Left ventricle myocardium inferior (tissue), 1 donor: ENCODE results near the gene KRTAP2-3. TPM values are rescaled to one million over a fixed set of nuclear protein-coding genes. Genes with fewer than 3 reads are reported as not detected.
"Not testable (repeated sequence)": the region's sequence is repeated elsewhere in the genome, so short reads cannot be mapped to it uniquely, and the experiment has no call there.

Source experiments
- DNase-seq: peaks from one replicate; pipeline ENCODE4 v3.0.0-alpha.2; 2020
- H3K27ac ChIP-seq: fragments of 200-600 bp; replicated peaks from 2 replicates; pipeline ENCODE4 v1.8.0; 2021
- H3K27me3 ChIP-seq: fragments of 200-600 bp; 2 replicates; pipeline ENCODE4 v1.8.0; 2021; ENCODE audit warnings: low read depth
- H3K36me3 ChIP-seq: fragments of 200-600 bp; 2 replicates; pipeline ENCODE4 v1.8.0; 2021
- H3K4me1 ChIP-seq: fragments of 200-600 bp; 2 replicates; pipeline ENCODE4 v1.8.0; 2021
- H3K4me3 ChIP-seq: fragments of 200-600 bp; 2 replicates; pipeline ENCODE4 v1.8.0; 2021; ENCODE audit warnings: mild to moderate bottlenecking, moderate library complexity
- H3K9me3 ChIP-seq: fragments of 200-600 bp; replicated peaks from 2 replicates; pipeline ENCODE4 v1.8.0; 2021
- intact Hi-C: fragments of 100-400 bp; cut with micrococcal nuclease; formaldehyde crosslinking; loops from one replicate; pipeline ENCODE4 v1.11.0; 2022
- total RNA-seq: library from RNA; stranded (reverse); fragmentation: NEBNext Ultra II Directional; extraction: Animal tissue kit (Norgen Biotek cat#: 25700); gene quantifications from one replicate; pipeline ENCODE4 v1.2.1, GENCODE V29; 2021
- TF ChIP-seq, protein P1 (sequence below): fragments of 200-600 bp; IDR thresholded peaks from 2 replicates; pipeline ENCODE4 v1.8.0; 2021; ENCODE audit warnings: antibody characterized with exemption, mild to moderate bottlenecking, borderline replicate concordance
- donor health status: DM: no; HTN: yes; CAD: no; lungs with severe emphysema.

KRTAP2-3 gene
- total RNA-seq, 1 donor from 2014 or later = not detected

DNA sequence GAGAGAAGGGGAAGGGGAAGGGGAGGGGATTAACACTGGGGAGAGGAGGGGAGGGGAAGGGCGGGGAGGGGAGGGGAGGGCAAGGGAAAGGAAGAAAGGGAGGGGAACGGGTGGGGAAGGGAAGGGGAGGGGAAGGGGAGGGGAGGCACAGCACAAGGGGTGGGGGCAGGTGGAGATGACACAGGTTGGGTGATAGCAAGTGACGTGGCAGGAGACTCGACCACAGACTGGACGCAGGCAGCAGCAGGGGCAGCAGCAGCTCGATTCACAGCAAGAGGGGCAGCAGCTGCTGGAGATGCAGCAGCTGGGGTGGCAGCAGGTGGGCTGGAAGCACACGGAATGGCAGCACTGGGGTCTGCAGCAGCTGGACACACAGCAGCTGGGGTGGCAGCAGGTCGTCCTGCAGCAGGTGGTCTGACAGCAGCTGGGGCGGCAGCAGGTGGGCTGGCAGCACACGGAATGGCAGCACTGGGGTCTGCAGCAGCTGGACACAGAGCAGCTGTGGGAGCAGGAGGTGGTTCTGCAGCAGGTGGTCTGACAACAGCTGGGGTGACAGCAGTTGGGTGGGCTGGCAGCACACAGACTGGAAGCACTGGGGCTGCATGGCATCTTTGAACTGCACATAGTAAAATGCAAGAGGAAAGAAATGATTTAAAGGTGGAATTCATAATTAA, 41.8 kb upstream of the KRTAP2-3 start, which contains the start of gene KRTAP4-16:
TSS of gene KRTAP4-16 (minus strand) at position 624 of the 674 bp plus-strand sequence. CDS start at position 624, 0 bp downstream.
- Histone ChIP-seq H3K27ac (no peak within 1 kb of the TSS), H3K4me3 (no peak within 1 kb of the TSS), H3K9me3 (no peaks in the 10 kb centered on the region), H3K27me3 (peaks cover 55% of the 10 kb centered on the region), H3K36me3 (no peaks in the 10 kb centered on the region), H3K4me1 (no peaks in the 10 kb centered on the region)
- TF ChIP-seq, protein P1, sequence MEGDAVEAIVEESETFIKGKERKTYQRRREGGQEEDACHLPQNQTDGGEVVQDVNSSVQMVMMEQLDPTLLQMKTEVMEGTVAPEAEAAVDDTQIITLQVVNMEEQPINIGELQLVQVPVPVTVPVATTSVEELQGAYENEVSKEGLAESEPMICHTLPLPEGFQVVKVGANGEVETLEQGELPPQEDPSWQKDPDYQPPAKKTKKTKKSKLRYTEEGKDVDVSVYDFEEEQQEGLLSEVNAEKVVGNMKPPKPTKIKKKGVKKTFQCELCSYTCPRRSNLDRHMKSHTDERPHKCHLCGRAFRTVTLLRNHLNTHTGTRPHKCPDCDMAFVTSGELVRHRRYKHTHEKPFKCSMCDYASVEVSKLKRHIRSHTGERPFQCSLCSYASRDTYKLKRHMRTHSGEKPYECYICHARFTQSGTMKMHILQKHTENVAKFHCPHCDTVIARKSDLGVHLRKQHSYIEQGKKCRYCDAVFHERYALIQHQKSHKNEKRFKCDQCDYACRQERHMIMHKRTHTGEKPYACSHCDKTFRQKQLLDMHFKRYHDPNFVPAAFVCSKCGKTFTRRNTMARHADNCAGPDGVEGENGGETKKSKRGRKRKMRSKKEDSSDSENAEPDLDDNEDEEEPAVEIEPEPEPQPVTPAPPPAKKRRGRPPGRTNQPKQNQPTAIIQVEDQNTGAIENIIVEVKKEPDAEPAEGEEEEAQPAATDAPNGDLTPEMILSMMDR = no peak
- no peak for DNase-seq
- intact Hi-C loops = no loop called here

DNA sequence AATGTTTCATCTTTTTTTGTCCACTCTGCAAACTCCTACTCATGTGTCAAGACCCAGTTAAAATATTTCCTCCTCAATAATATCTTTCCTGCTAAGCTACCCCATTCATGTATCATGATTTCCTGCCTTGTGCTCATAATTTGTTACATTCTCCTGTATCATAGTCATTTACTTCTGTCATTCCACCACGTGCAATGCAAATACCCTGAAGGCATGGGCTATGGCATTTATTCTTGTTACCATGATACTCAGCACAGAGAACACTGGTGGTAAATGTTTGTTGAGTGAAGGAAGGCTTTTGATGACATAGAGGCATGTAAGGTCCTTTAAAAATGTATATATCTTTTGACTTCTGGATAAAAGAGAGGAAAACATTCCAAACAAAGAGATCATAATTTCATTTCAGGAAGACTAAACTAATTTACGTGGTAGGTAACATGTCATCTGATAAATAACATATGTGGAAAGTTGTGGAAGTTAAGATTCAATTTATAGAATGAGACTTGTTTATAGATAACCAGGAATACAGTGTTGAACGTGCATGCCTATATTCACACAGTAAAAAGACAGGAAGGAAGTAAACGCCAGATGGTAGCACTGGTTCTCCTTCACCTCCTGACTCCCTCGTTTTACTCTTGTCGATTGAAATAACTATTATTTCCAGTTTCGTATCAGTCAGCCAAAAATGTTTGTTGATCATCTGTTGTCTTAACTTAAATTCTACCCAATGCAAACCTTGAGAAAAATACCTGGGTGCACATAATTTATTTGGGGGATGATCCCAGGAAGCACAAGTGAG, 40.0 kb upstream of the KRTAP2-3 start:
- H3K4me3 ChIP-seq, H3K4me1 ChIP-seq, DNase-seq, intact Hi-C loops, H3K9me3 ChIP-seq, H3K36me3 ChIP-seq, H3K27ac ChIP-seq: not testable (repeated sequence)
- peaks cover 51% of the 10 kb centered on the region for H3K27me3 ChIP-seq

DNA sequence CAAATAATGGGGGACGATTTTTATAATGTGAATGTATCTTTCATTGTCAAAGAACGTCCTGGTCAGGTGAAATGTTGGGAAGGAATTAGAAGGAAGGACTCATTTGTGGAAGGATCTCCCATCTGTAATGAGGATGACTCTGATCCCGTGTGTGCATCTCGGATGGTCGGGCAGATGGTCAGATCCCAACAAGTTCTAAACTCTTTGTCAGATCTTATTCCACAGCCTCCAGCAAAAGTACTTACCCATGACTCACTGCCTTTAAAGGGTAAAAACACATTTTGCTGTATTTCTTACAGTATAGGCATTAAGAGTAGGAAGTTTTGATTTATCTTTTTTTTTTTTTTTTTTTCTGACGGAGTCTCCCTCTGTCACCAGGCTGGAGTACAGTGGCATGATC, 38.6 kb upstream of the KRTAP2-3 start:
- H3K27me3 ChIP-seq = peaks cover 50% of the 10 kb centered on the region
- no peaks in the 10 kb centered on the region for H3K36me3 ChIP-seq
- TF ChIP-seq, protein P1 = no peak
- H3K27ac ChIP-seq = no peak overlapping the region
- no peak for DNase-seq
- no peaks in the 10 kb centered on the region for H3K4me1 ChIP-seq
- intact Hi-C loops = no loop called here
- H3K4me3 ChIP-seq = no peak overlapping the region
- H3K9me3 ChIP-seq = no peaks in the 10 kb centered on the region

DNA sequence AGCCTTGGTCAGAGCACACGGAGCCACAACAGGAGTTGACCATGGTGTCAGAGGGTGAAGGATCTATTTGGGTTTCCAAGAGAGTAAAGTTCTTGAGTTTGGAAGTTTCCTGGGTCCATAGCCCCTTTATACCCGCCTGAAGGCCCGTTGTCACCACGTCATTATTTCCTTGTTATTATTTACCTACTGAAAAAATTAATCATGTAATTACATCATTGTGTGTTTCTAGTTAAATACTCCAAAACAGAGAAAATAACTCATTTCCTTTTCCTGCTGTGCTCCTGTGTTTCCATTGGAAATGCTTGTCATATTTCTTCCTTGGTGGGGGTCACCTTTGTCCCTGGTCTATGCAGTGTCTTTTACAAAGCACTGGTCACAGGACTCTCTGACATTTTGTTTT, 38.1 kb upstream of the KRTAP2-3 start, which contains the start of gene KRTAP4-8:
TSS of gene KRTAP4-8 (minus strand) at position 101 of the 400 bp plus-strand sequence. CDS start at position 43, 58 bp downstream.
- TF ChIP-seq, protein P1 = no peak
- intact Hi-C loops = no loop called here
- no peak for DNase-seq
- Histone ChIP-seq H3K36me3 (no peaks in the 10 kb centered on the region), H3K27ac (no peak within 1 kb of the TSS), H3K4me3 (no peak within 1 kb of the TSS), H3K27me3 (peaks cover 50% of the 10 kb centered on the region), H3K4me1 (no peaks in the 10 kb centered on the region), H3K9me3 (no peaks in the 10 kb centered on the region)

DNA sequence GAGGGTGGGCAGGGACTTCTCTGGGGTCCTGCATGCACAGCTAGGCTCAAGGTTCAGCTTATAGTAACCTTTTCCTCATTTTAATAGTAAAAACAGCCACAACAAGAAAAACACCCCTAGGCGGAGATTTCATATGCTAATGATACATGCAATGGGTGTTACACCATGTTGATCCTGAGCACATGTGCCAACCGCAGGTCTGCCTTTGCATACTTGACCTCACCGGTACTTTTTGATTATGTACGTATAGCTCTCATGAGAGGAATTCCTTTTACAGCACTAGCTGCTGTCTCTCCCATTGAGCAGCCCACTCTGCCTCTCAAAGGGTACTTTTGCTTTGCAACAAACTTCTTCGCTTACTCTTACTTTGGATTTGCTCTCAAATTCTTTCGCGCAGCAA, 36.1 kb upstream of the KRTAP2-3 start:
- no peaks in the 10 kb centered on the region for H3K36me3 ChIP-seq
- no peaks in the 10 kb centered on the region for H3K4me1 ChIP-seq
- TF ChIP-seq, protein P1 = no peak
- no peak overlapping the region for H3K27ac ChIP-seq
- no peaks in the 10 kb centered on the region for H3K9me3 ChIP-seq
- no peak for DNase-seq
- H3K4me3 ChIP-seq = no peak overlapping the region
- H3K27me3 ChIP-seq = peaks cover 41% of the 10 kb centered on the region
- intact Hi-C loops = no loop called here

DNA sequence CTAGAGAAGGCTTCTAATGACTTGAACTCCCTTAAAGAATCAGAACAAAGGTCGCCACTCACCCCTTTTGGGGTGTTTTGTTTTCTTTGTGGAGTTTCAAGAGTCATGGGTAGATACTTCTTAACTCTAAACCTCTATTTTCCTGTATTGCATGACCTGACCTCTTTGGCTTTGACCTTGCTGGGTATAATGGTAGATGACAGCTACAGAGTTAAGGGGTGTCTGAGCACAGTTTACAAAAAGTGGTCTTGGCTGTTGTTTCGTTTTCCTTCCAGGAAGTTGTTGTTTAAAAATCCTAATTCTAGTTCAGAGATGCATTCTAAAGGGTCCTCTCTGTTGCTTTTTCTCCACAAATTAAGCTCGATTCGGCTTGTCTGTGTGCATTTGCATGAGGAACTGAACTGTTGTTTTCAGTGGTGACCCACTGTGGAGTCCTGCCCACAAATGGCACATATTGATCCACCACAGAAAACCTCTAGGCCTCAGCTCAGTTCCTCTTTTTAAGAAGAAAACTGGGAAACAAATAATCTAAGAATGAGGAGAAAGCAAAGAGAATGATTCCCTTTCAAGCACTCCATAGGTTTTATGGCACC, 28.9 kb upstream of the KRTAP2-3 start:
- DNase-seq, H3K27me3 ChIP-seq, H3K36me3 ChIP-seq, intact Hi-C loops, H3K4me1 ChIP-seq, H3K9me3 ChIP-seq, H3K4me3 ChIP-seq, H3K27ac ChIP-seq: not testable (repeated sequence)

DNA sequence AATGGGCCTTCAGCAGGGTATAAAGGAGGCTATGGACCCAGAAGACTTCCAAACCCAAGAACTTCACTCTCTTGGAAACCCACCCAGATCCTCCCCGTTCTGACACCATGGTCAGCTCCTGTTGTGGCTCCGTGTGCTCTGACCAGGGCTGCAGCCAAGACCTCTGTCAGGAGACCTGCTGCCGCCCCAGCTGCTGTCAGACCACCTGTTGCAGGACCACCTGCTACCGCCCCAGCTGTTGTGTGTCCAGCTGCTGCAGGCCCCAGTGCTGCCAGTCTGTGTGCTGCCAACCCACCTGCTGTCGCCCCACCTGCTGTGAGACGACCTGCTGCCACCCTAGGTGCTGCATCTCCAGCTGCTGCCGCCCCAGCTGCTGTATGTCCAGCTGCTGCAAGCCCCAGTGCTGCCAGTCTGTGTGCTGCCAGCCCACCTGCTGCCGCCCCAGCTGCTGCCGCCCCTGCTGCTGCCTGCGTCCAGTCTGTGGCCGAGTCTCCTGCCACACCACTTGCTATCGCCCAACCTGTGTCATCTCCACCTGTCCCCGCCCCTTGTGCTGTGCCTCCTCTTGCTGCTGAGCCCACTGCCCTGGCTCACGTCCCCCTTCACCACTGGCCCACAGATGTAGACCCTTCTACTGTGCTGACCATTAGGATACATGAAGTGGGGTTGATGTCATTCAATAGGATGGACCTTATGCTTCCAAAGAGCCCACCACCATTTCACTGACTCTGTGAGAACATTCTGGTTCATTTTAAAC, 24.4 kb upstream of the KRTAP2-3 start, which contains the start of gene KRTAP4-7:
TSS of gene KRTAP4-7 (plus strand) at position 51 of the 757 bp plus-strand sequence. CDS start at position 108, 57 bp downstream.
- H3K27me3 ChIP-seq = peaks cover 23% of the 10 kb centered on the region
- H3K36me3 ChIP-seq, H3K9me3 ChIP-seq, H3K4me1 ChIP-seq, intact Hi-C loops, H3K4me3 ChIP-seq, H3K27ac ChIP-seq, DNase-seq: not testable (repeated sequence)

DNA sequence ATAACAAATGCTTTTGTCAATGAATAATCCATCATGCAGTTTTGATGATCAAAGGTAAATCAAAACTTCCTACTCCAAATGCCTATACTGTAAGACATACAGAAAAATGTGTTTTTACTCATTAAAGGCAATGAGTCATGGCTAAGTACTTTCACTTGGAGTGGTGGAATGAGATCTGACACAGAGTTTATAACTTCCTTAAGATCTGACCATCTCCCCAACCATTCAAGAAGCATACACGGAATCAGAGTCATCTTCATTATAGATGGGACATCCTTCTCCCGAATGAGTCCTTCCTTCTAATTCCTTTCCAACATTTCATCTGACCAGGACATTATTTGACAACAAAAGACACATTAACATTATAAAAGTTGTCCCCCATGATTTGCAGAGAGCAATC, 23.5 kb upstream of the KRTAP2-3 start:
- H3K27ac ChIP-seq, H3K36me3 ChIP-seq, intact Hi-C loops, H3K4me3 ChIP-seq, H3K9me3 ChIP-seq, H3K4me1 ChIP-seq, DNase-seq: not testable (repeated sequence)
- H3K27me3 ChIP-seq = peaks cover 30% of the 10 kb centered on the region
